Endothelial cell of umbilical vein (primary cell): Measurements from ENCODE around the gene SLC46A1.

ENCODE experiments used
- EZH2 ChIP-seq: IDR thresholded peaks from 2 replicates; pipeline ENCODE4 v1.6.1; 2012; ENCODE audit warnings: borderline replicate concordance, low read depth, mild to moderate bottlenecking, moderate library complexity, low read length, inconsistent platforms; ENCODE audit not compliant: severe bottlenecking
- FOS ChIP-seq: IDR thresholded peaks from 2 replicates; pipeline ENCODE4 v1.6.1; 2011; ENCODE audit warnings: mild to moderate bottlenecking, low read length, moderate library complexity, borderline replicate concordance; ENCODE audit not compliant: insufficient read depth
- JUN ChIP-seq: IDR thresholded peaks from 2 replicates; pipeline ENCODE4 v1.6.1; 2011; ENCODE audit warnings: borderline replicate concordance, low read depth; ENCODE audit not compliant: insufficient read length, insufficient read depth
- POLR2A ChIP-seq: IDR thresholded peaks from 2 replicates; pipeline ENCODE4 v1.6.1; 2012; ENCODE audit warnings: low read depth, mild to moderate bottlenecking, control low read depth, low read length
- TF ChIP-seq, protein P1 (sequence below), 2 donors: IDR thresholded peaks; 1 replicate in 1 of 2; 2 replicates in 1 of 2; pipeline ENCODE4 v1.5.1; 2011; ENCODE audit warnings: low read length in 2 of 2, mild to moderate bottlenecking in 2 of 2, moderate library complexity in 2 of 2, control low read depth in 1 of 2, inconsistent platforms in 1 of 2, low read depth in 1 of 2; ENCODE audit not compliant: insufficient read depth in 1 of 2; ENCODE audit errors: extremely low read depth in 1 of 2

DNA sequence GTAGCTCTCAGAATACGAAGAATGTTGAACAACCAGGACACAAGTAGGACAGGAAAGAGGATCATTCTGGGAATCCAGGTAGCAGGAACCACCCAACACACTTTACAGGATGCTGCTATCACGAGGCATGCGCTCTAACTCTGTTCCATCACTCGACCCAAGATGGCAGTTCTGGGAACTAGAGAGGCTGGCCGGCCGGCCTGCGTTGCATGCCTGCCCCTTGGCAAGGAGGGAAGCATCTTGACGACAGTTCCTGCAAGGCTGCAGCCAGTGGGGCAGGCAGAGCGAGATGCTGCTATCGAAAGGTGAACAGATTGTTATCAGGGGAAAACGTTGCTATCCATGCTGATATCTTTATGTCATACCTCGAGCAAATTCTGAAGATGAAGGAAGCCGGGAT, 19.2 kb upstream of the SLC46A1 start:
- TF ChIP-seq POLR2A (no peak), JUN (no peak), FOS (no peak), EZH2 (no peak)
- TF ChIP-seq, protein P1, sequence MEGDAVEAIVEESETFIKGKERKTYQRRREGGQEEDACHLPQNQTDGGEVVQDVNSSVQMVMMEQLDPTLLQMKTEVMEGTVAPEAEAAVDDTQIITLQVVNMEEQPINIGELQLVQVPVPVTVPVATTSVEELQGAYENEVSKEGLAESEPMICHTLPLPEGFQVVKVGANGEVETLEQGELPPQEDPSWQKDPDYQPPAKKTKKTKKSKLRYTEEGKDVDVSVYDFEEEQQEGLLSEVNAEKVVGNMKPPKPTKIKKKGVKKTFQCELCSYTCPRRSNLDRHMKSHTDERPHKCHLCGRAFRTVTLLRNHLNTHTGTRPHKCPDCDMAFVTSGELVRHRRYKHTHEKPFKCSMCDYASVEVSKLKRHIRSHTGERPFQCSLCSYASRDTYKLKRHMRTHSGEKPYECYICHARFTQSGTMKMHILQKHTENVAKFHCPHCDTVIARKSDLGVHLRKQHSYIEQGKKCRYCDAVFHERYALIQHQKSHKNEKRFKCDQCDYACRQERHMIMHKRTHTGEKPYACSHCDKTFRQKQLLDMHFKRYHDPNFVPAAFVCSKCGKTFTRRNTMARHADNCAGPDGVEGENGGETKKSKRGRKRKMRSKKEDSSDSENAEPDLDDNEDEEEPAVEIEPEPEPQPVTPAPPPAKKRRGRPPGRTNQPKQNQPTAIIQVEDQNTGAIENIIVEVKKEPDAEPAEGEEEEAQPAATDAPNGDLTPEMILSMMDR (IDR thresholded peaks at IDR 0.05; ENCODE audit: extremely low read depth in 1 of 2, insufficient read depth in 1 of 2, low read depth in 1 of 2, low read length in 2 of 2), result no peak
